ENCODE measurements around the gene GRM3.
A peak's percentile ranks its signal among the peaks of the same experiment; 100 is the strongest.
"Not testable (repeated sequence)": the region's sequence is repeated elsewhere in the genome, so short reads cannot be mapped to it uniquely, and the experiment has no call there.

Gene GRM3
- 0 reads per million in 2 donors for total RNA-seq

- DNase-seq, result peak in 1 of 5 experiments; percentile 0
Observed at GRCh38 chr7:86643561-86644281, at the start of gene GRM3. TSS of gene GRM3 (plus strand) at chr7:86643909. CDS start at chr7:86765146, 121,237 bp downstream.

- no peak for DNase-seq
Observed at GRCh38 chr7:86598311-86598710, 45.4 kb upstream of the GRM3 start.

- no peak for DNase-seq
Observed at GRCh38 chr7:86598721-86599120, 45.0 kb upstream of the GRM3 start.

GRCh38 chr7:86600506-86601290 lies 43.0 kb upstream of the GRM3 start:
- no peak for DNase-seq

GRCh38 chr7:86615711-86616110 lies 28.0 kb upstream of the GRM3 start:
- DNase-seq, result not testable (repeated sequence)

- DNase-seq, result no peak
Observed at GRCh38 chr7:86644282-86645224, 844 bp downstream of the GRM3 start.

- DNase-seq, result no peak
Observed at GRCh38 chr7:86645225-86645608, 1.5 kb downstream of the GRM3 start.

GRCh38 chr7:86645676-86646276 lies 2.1 kb downstream of the GRM3 start:
- DNase-seq, result no peak

- DNase-seq, result no peak
Observed at GRCh38 chr7:86647385-86648094, 3.8 kb downstream of the GRM3 start.

GRCh38 chr7:86648169-86648568 lies 4.5 kb downstream of the GRM3 start:
- no peak for DNase-seq

GRCh38 chr7:86653919-86654659 lies 10.4 kb downstream of the GRM3 start:
- no peak for DNase-seq

GRCh38 chr7:86657948-86658347 lies 14.2 kb downstream of the GRM3 start:
- DNase-seq, result no peak

GRCh38 chr7:86660950-86661462 lies 17.3 kb downstream of the GRM3 start:
- no peak for DNase-seq

GRCh38 chr7:86664486-86664885 lies 20.8 kb downstream of the GRM3 start:
- no peak for DNase-seq

- DNase-seq, result no peak
Observed at GRCh38 chr7:86664991-86665390, 21.3 kb downstream of the GRM3 start.

- no peak for DNase-seq
Observed at GRCh38 chr7:86665669-86666068, 22.0 kb downstream of the GRM3 start.

GRCh38 chr7:86667732-86668131 lies 24.0 kb downstream of the GRM3 start:
- DNase-seq, result no peak

- no peak for DNase-seq
Observed at GRCh38 chr7:86668315-86668714, 24.6 kb downstream of the GRM3 start.

GRCh38 chr7:86687831-86688230 lies 44.1 kb downstream of the GRM3 start:
- DNase-seq, result no peak

- no peak for DNase-seq
Observed at GRCh38 chr7:86689363-86689762, 45.7 kb downstream of the GRM3 start.

GRCh38 chr7:86692755-86693154 lies 49.0 kb downstream of the GRM3 start:
- no peak for DNase-seq

Measured in T-helper 2 cell (primary cell).